H4 (cell line): ENCODE results near the gene F2. TPM values are rescaled to one million over a fixed set of nuclear protein-coding genes. Genes with fewer than 3 reads are reported as not detected.
"Not testable (repeated sequence)": the region's sequence is repeated elsewhere in the genome, so short reads cannot be mapped to it uniquely, and the experiment has no call there.

Source experiments
- DNase-seq: peaks from one replicate; pipeline ENCODE4 v3.0.0-alpha.2; 2015; ENCODE audit warnings: low spot score
- total RNA-seq: library from RNA; depleted of rRNA; stranded (reverse); fragments of >200 nt; shearing (Covaris generic); gene quantifications from 2 replicates; pipeline ENCODE4 v1.2.3, GENCODE V29; 2014

The F2 gene
- total RNA-seq, 1 experiment from 2014 or later, result 0.23 TPM

DNA sequence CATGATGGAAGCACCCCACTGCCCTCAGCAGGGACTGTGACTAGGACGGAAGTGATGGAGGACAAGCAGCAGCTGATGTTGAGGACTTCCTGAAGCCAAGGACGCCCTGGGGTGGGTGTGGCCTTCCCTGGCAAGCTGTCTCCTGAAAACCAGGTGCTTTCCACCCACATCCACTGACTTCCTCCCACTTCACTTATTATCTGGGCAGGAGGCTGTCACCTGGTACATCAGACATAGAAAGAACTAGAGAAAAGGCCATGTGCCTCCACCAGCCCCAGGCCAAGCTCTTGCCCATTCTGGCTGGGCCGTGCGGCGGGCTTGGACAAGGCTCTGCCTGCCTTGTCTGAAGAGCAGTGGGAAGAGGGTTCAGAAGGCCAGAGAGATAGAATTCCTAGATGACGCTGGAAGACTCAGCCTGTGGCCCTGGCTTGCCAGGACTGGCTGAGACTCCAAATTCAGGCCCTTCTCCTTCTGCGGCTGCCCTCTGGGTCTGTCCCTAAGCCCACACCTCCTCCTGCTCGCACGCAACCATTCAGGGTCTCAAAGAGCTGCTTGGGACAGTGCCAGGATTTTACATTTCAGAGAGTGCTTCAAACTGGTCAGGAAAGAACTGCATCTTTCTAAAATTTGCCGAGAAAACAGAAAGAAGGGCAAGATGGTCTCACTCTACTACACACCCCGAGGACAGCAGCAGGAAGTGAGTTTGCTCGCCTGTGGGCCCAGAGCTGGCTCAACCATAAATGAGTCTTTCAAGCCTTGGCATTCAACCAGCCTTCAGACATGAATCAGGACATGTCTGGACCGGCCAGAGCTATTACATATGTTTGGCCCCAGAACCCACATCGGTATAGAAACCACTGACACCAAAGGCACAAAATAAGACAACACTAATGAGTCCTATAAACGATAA, 31.9 kb upstream of the F2 start:
- DNase-seq, result no peak

DNA sequence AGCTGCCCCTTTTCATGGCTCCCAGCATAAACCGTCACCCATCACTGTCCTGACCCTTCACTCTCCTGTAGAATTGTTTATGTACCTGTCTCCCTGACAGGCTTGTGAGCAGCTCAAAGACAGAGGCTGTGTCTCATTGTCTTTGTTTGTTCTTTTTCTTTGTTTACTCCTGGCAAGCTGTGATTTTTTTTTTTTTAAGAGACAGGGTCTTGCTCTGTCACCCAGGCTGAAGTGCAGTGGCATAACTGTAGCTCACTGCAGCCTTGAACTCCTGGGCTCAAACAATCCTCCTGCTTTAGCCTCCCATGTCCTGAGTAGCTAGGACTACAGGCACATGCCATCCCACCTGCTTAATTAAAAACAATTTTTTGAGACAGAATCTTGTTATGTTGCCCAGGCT, 28.3 kb upstream of the F2 start:
- DNase-seq, result no peak

DNA sequence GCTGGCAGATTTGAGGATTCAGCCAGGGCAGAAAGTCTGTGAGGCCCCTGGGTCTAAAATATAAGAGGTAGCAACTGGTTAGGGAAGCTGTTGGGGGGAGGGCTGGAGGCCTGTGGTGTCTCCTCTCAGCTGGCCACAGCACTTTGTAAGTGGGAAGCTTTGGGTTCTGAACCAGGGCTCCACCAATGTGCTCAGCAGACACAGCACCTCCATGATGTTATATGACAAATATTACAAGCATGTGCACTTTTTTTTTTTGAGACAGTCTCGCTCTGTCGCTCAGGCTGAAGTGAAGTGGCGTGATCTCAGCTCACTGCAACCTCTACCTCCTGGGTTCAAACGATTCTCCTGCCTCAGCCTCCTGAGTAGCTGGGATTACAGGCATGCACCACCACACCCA, 26.6 kb upstream of the F2 start:
- DNase-seq, result no peak

DNA sequence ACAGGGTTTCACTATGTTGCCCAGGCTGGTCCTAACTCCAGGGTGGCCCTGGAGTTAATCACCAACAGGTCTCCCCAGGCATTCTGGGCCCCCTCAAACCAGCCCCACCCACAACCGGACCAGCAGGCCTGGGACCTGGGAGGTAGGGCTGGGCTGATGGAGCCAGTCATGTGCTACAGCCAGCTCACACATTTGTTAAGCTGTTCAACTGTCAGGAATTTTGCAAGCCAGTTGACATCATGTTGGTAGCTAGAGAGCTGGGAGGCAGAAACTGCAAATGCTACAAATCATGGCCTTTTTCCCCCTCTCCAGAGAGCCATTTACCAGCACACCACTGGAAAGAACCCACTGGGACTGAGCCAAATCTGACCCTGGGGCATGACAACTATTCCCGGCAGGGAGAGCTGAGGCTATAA, 25.4 kb upstream of the F2 start:
- DNase-seq, result no peak

DNA sequence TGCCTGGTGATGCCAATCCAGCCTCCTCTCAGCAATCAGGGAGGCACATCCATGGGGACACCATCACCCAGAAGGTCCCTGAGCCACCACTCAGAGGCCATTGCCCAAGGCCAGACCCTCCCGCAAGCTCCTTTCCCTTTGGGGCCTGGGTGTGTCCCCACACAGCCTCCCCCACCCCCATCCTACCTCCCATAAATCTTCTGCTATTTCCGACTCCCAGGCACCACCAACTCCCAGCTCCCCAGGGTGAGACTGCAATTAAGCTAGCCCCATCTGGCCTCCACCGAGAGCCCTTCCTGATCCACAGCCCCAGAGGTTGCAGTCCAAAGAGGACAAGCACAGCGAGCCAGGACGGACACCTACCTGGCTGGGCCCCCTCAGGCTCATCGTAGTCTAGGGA, 24.9 kb upstream of the F2 start:
- no peak for DNase-seq

DNA sequence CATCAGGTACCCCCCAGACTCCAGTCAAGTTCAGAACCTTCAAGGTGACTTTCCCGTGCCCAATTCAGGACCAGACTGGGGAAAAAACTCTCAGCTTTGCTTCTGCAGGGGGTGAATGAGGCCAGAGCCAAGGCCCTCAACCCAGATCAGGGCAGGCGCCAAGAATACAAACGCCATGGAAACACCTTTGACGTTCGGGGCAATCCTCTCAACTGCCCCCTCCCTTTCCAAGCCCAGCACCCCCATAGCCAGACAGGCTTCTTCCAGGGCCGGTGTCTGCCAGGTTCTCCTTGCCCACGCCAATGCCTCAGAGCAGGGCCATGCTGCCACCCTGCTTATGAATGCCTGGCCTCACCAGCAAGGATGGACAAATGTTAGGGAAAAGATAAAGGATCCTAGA, 24.4 kb upstream of the F2 start:
- DNase-seq, result no peak

DNA sequence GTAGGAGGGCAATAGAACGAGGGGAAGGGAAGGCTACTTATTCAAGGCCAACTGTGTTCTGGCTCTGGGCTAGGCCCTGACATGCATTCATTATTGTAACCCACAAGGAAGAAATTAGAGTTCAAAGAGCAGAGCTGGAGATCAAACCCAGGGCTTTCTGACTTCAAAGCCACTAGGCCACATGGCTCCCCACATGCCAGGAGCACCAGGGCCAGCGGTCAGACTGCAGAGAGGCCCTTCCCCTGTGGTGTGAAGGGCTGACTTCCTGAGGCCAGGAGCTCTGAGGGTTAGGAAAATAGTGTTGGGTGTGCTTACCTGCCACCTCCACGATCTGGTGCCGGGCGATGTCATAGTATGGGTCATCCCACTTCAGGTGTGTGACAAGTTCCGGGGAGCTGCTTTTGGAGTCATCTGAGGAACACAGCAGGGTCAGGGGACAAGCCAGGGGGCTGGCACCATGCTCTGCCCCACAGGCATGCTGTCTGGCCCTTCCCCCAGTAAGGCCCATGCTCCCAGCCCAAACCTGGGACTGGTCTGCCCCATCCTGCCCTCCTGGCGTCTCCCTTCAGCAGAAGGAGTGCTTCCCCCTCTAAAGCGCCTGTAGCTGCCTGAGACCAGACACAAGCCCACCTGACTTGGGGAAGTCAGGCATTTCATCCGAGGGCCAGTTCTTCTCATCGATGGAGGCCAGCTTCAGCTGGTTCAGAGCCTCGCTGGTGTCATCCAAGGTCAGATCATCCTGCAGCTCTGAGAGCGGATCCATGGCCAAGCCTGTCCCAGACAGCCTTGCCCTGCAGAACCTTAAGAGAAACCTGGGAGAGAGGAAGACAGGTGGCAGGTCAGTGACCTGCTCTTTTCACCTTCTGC, 23.4 kb upstream of the F2 start:
- DNase-seq, result no peak

DNA sequence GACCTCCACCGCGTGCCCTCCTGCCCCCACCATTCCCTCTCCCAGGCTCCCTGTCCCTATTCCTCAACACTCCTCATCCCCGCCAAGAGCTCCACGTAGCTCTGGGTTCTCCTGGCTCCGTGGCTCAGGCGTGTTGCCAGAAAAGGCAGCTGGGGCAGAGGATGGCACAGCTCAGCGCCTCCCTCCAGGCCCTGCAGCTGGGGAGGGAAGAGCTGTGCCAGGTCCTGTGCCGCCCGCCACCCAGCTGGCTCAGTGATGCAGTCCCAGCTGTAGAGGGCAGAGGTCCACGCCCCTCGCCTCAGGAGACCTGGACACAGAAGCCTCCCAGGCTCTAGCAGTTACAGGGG, 22.8 kb upstream of the F2 start:
- no peak for DNase-seq

DNA sequence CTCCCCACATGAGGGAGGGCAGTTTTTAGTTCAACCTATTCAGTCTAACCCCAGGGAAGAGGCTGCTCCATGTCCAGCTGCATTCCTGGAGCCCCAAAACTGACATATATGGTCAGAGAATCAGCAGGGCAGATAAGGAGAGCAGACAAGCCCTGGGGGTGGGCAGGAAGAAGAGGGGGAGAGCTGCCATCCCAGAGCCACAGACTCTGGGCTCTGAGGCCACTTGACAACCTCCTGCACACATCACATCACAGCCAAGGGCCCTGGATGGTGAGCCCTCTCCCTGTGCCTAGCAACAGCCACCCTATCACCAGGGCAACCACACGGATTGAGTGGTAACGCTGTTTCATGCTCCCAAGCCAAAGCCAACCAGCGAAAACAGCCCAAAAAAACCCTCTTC, 21.7 kb upstream of the F2 start:
- DNase-seq, result no peak

DNA sequence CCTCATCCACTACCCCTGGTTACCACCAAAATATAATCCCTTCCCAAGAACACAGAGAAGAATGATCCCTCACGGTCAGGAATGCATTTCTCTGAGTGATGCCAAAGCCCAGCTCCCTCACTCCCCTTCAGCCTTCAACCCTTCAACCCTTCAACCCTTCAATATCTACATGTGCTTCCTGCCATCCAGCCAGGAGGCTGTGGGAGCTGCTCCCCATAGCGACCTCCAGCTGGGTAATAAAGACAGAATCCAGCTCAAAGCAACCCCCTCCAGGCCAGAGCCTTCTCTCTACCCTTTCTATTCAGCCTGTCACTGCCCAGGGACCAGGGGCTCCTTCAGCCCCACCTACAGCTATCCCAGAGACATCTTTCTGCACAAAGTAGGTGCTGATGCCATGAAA, 21.3 kb upstream of the F2 start:
- DNase-seq, result no peak

DNA sequence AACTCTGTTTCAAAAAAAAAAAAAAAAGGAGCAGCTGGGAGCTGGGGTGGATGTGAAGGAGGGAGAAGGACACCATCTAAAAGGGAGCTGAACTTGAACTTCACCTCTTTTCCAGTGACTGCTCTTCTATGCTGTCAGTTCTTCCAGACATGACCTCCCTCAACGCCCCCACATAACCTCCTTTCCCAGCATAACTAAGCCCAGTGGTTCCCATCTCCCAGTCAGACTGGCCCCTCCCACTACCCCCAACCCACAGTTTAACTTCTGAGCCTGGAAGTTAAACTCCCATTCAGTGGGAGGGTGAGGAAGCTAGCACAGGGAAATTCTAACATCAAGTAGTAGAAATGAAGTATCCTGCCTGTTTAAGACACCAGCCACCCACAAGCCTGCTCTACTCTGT, 20.4 kb upstream of the F2 start:
- DNase-seq, result no peak

DNA sequence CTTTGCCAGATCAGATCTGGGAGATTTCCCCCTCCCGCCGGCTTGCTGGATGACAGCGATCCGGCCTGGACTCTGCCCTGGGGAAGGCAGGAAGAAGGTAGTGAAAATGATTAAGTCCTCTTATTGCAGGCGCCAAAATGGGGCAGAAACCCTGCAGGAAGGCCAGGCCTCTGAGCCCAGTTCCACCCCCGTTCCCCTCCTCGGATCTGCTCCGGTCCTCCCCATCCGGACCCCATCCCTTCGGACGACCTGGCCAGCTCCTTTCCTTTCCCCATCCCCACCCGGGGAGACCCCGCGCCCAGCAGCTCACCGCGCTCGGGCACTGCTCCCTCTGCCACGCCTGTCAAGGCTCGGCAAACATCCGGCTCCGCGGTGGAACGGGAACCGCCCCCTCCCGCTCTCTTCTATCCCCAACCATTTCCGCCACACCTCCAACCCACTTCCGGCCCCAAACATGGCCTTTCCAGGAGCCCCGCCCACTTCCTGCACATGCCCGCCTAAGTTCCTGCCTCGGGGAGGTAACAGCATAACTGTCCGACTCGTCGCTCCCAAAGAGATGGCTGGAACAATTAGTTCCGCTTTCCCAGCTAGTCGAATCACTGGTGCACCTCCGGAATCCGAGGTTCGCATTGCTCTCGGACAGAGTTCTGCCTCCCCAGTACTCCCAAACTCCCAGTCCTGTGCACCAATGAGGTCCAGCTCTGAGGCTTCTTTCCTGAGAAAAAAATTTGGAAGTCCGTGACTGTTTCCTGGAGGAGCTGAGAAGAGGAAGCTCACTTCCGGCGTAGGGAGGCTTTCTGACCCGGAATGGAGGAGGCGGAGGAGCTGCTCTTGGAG, 18.6 kb upstream of the F2 start, which contains the start of the genes ARHGAP1 and ZNF408:
ARHGAP1 (minus strand) TSS at position 379 of the 837 bp plus-strand sequence. CDS start 4,512 bp downstream, outside the sequence.
ZNF408 (plus strand) TSS at position 791 of the 837 bp plus-strand sequence; CDS start at position 808, 17 bp downstream.
- peak; percentile 97 for DNase-seq

DNA sequence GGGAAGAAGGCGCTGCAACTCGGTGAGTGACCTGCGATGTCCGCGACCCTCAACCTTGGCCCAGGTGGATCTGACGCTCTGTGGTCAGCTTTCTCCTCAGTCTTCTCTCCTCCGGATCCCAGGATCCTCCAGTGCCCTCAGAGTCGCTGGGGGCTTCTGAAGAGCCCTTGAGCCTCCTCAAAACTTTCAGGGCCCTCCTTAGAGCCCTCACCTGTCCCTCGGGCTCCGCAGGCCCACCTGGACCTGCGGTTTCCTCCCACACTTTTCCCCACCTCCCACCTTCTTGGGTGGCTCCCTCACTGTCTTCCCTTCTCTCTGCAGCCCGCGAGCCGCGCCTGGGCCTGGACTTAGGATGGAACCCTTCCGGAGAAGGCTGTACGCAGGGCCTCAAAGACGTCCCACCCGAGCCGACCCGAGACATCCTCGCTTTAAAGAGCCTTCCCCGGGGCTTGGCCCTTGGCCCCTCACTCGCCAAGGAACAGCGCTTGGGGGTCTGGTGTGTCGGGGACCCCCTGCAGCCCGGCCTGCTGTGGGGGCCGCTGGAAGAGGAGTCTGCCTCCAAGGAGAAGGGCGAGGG, 17.8 kb upstream of the F2 start:
- DNase-seq, result no peak

DNA sequence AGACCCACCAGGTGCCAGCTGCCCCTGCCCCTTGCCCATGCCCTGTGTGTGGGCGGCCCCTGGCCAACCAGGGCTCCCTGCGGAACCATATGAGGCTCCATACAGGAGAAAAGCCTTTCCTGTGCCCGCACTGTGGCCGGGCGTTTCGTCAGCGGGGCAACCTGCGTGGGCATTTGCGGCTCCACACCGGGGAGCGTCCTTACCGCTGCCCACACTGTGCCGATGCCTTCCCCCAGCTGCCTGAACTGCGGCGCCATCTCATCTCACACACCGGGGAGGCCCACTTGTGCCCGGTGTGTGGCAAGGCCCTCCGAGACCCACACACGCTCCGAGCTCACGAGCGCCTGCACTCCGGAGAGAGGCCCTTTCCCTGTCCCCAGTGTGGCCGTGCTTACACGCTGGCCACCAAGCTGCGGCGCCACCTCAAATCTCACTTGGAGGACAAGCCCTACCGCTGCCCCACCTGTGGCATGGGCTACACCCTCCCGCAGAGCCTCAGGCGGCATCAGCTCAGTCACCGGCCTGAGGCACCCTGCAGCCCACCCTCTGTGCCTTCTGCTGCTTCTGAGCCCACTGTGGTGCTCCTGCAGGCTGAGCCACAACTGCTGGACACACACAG, 13.8 kb upstream of the F2 start:
- no peak for DNase-seq

DNA sequence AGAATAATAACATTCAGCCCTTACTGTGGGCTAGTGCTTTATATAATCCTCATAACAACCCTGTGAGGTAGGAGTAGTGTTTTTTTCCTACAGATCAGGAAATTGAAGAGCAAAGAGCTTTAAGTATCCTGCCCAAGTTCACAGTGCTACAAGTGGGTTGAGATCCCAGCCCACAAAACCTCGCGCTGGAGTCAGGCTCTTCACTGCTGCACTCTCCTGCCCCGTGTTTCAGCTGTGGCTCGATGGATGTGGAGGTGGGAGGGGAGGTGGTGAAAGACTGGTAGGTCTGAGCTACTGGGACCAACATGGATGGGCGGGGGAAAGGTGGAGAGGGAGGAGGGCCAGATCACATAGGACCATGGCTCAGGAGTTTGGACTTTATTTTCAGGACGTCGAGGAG, 12.1 kb upstream of the F2 start:
- DNase-seq, result no peak

DNA sequence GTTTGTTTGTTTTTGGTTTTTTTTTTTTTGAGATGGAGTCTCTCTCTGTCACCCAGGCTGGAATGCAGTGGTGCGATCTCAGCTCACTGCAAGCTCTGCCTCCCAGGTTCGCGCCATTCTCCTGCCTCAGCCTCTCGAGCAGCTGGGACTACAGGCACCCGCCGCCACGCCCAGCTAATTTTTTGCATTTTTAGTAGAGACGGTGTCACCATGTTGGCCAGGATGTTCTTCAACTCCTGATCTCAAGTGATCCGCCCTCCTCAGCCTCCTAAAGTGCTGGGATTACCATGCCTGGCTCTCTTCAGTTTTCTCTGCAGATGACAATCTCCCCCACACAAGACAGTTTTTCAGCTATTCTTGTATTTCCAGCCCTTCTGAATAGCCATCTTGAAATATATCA, 9.7 kb upstream of the F2 start:
- not testable (repeated sequence) for DNase-seq

DNA sequence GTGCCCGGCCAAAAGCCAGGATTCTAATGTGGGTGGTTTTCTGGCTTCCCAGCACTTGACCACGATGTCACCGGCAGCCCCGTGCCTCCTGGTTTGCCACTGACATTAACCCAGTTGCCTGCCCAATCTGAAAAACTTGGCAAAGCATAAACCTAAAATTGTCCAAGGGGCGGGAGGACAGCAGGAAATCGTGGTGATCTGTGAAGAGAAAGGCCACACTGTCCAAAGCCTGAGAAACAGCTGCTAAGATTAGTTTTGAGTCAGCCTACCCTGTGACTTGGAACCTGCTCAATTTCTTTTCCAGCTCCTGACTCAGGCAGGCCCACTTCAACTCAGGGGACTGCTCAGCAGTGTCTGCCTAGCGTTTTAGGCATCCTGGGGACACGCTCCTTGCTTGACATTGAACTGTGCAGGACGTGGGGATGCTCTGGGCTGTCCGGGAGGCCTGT, 8.2 kb upstream of the F2 start:
- DNase-seq, result peak; percentile 75

DNA sequence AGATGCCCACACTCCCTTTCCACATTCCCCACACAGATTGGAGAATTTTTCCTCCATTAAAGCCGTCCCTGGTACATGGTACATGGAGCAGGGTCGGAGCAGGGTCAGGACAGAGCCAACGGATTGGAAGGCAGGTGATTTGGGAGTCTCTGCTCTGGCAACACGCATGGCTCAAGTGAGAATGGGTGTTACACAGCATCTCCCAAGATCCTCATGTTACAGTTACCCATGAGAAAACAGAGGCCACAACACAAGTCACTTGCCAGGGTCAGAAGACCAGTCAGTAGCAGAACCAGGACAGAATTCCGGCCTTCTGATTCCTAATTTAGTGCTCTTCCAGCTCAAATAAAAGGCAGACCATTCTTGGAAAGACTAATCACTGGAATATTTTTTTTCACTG, 7.7 kb upstream of the F2 start:
- no peak for DNase-seq

DNA sequence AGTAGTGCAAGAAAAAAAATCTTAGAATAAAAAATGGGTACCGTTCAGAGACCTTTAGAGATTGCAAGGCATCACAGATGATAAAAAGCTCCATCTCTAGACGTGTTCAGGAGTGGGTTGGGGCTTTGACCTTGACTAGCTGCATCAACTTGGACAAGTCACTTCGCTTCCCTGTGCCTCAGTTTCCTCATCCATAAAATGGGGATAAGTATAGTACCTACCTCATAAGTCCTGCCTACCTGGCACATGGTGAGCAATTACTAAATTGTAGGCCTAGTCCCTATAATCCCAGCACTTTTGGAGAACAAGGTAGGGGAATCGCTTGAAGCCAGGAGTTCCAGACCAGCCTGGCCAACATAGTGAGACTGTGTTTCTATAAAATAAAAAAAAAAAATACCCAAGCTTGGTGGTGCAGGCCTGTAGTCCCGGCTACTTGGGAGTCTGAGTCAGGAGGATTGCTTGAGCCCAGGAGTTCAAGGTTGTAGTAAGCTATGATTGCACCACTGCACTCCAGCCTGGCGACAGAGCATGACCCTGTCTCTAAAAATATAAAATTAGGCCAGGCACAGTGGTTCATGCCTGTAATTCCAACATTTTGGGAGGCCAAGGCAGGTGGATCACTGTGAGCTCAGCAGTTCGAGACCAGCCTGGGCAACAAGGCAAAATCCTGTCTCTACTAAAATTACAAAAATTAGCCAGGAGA, 6.0 kb upstream of the F2 start:
- DNase-seq, result no peak

DNA sequence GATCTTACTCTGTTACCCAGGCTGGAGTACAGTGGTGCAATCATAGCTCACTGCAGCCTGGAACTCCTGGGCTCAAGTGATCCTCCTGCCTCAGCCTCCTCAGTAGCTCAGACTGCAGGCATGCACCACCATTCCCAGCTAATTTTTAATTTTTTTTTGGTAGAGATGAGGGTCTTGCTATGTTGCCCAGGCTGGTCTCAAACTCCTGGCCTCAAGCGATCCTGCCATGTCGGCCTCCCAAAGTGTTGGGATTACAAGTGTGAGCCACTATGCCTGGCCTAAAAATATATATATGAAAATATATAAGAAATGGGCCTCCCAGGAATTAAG, 1.2 kb upstream of the F2 start:
- DNase-seq, result not testable (repeated sequence)
